Ascending aorta (tissue), 2 donors: ENCODE data around the gene ZSCAN22. TPM values are rescaled to one million over a fixed set of nuclear protein-coding genes. Genes with fewer than 3 reads are reported as not detected.

Source experiments
- DNase-seq, 2 donors: peaks; one replicate each; pipeline ENCODE4 v3.0.0-alpha.2; 2019; ENCODE audit warnings: low spot score in 2 of 2
- H3K27ac ChIP-seq, 2 donors: fragments of 200-600 bp; sonication (generic); one replicate each; pipeline ENCODE4 v1.5.1; 2016 to 2017; ENCODE audit warnings: mild to moderate bottlenecking in 1 of 2
- H3K27me3 ChIP-seq: fragments of 200-600 bp; sonication (generic); one replicate; pipeline ENCODE4 v1.5.1; 2017
- H3K36me3 ChIP-seq, 2 donors: fragments of 200-600 bp; sonication (generic); one replicate each; pipeline ENCODE4 v1.5.1; 2016
- H3K4me1 ChIP-seq, 2 donors: fragments of 200-600 bp; sonication (generic); one replicate each; pipeline ENCODE4 v1.5.1; 2016 to 2017; ENCODE audit warnings: mild to moderate bottlenecking in 1 of 2
- H3K4me3 ChIP-seq, 2 donors: fragments of 200-600 bp; sonication (generic); one replicate each; pipeline ENCODE4 v1.5.1; 2016 to 2017; ENCODE audit warnings: mild to moderate bottlenecking in 1 of 2
- H3K9me3 ChIP-seq, 2 donors: fragments of 200-600 bp; sonication (generic); one replicate each; pipeline ENCODE4 v1.5.1; 2016
- CTCF ChIP-seq, 3 experiments: fragments of 200-600 bp in 2 of 3; fragments of 450-650 bp in 1 of 3; sonication (generic) in 2 of 3; IDR thresholded peaks; one replicate each; pipeline ENCODE4 v1.5.1; 2016 to 2019; ENCODE audit warnings: antibody characterized with exemption in 3 of 3, mild to moderate bottlenecking in 1 of 3, moderate library complexity in 1 of 3
- intact Hi-C: fragments of 100-400 bp; cut with DNase I; formaldehyde crosslinking; loops from one replicate; pipeline ENCODE4 v1.15.1; 2023
- total RNA-seq: library from RNA; depleted of rRNA; stranded (reverse); fragments of >200 nt; gene quantifications from one replicate; pipeline ENCODE4 v1.1.0, GENCODE V29; 2016

ZSCAN22 gene
- total RNA-seq, 1 donor from 2014 or later, result 1.9 TPM

- H3K4me1 ChIP-seq, result peaks cover 10 to 28% of the 10 kb centered on the region in 2 donors
- no peak for TF ChIP-seq CTCF (IDR thresholded peaks at IDR 0.05)
- H3K4me3 ChIP-seq, result peak overlapping the region; percentile 81 to 84
- no peak for DNase-seq
- peak overlapping the region; percentile 55 to 96 for H3K27ac ChIP-seq
- intact Hi-C loops, result loop anchor here (1.0 to 2.0 kb wide), 5 partner anchors 14 to 132 kb away; partner anchors contain the start of genes ZBTB45, ZNF324, ZNF324B and ZNF497
- no peaks in the 10 kb centered on the region for H3K9me3 ChIP-seq
- peaks cover 10 to 31% of the 10 kb centered on the region in 2 donors for H3K36me3 ChIP-seq
- H3K27me3 ChIP-seq, result no peaks in the 10 kb centered on the region
These were observed 60.8 kb downstream of the ZSCAN22 start for GRCh38 chr19:58387338-58388174.

DNA sequence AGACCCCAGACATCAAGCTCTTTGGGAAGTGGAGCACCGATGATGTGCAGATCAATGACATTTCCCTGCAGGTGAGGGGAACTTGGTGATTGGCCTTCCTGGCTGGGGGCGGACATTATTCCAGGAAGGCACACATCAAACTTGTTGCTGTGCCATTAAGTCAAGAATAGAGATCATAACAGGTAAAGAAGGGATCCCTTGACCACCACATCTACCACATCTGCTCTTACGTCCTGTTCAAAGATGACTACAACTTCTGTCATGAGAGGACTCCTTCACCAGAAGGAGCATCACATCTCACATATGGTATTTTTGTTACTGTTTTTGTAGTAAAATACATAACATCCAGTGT lies 61.4 kb downstream of the ZSCAN22 start:
- Histone ChIP-seq H3K27me3 (no peaks in the 10 kb centered on the region), H3K27ac (no peak overlapping the region), H3K36me3 (peaks cover 16 to 37% of the 10 kb centered on the region in 2 donors), H3K4me1 (peaks cover 10 to 28% of the 10 kb centered on the region in 2 donors), H3K9me3 (no peaks in the 10 kb centered on the region), H3K4me3 (peak overlapping the region; percentile 81 to 84)
- TF ChIP-seq CTCF (IDR thresholded peaks at IDR 0.05), result no peak
- no peak for DNase-seq
- intact Hi-C loops, result no loop called here

Other genes with a start within 250 kb of the ZSCAN22 start
- 181 TPM for gene ZSCAN18, start 228.8 kb upstream of the ZSCAN22 start, total RNA-seq
- 3.8 TPM for gene ZNF329, start 176.2 kb upstream of the ZSCAN22 start, total RNA-seq
- gene ZNF274, start 143.9 kb upstream of the ZSCAN22 start, total RNA-seq, result 14.7 TPM
- gene ZNF544, start 98.1 kb upstream of the ZSCAN22 start, total RNA-seq, result 3.9 TPM
- 6.0 TPM for gene ZNF8, start 48.0 kb upstream of the ZSCAN22 start, total RNA-seq
- 35.0 TPM for gene ERVK3-1, start 21.6 kb upstream of the ZSCAN22 start, total RNA-seq
- gene A1BG, start 26.5 kb downstream of the ZSCAN22 start, total RNA-seq, result 0.32 TPM
- not detected for gene ZNF497, start 35.8 kb downstream of the ZSCAN22 start, total RNA-seq
- gene ZNF837, start 54.0 kb downstream of the ZSCAN22 start, total RNA-seq, result not detected
- 1,483 TPM for gene RPS5, start 60.3 kb downstream of the ZSCAN22 start, total RNA-seq
- not detected for gene RNF225, start 68.7 kb downstream of the ZSCAN22 start, total RNA-seq
- 17.9 TPM for gene ZNF584, start 81.7 kb downstream of the ZSCAN22 start, total RNA-seq
- 5.2 TPM for gene ZNF132, start 113.2 kb downstream of the ZSCAN22 start, total RNA-seq
- 2.2 TPM for gene ZNF324B, start 124.6 kb downstream of the ZSCAN22 start, total RNA-seq
- 2.1 TPM for gene ZNF324, start 140.1 kb downstream of the ZSCAN22 start, total RNA-seq
- 42.7 TPM for gene ZNF446, start 149.4 kb downstream of the ZSCAN22 start, total RNA-seq
- gene SLC27A5, start 185.0 kb downstream of the ZSCAN22 start, total RNA-seq, result not detected
- 46.5 TPM for gene ZBTB45, start 192.8 kb downstream of the ZSCAN22 start, total RNA-seq
- 222 TPM for gene TRIM28, start 217.1 kb downstream of the ZSCAN22 start, total RNA-seq
- gene CHMP2A, start 228.1 kb downstream of the ZSCAN22 start, total RNA-seq, result 154 TPM
- 14.8 TPM for gene UBE2M, start 231.6 kb downstream of the ZSCAN22 start, total RNA-seq
- gene MZF1, start 246.3 kb downstream of the ZSCAN22 start, total RNA-seq, result 77.1 TPM